GM12873 (cell line): ENCODE data around the gene EPAS1.

ENCODE experiments used
- TF ChIP-seq, protein P1 (sequence below): IDR thresholded peaks from 2 replicates; pipeline ENCODE4 v1.5.1; 2012; ENCODE audit warnings: low read depth, mild to moderate bottlenecking, moderate library complexity, low read length, control low read depth; ENCODE audit not compliant: insufficient read depth; ENCODE audit errors: missing control alignments

The EPAS1 gene

GRCh38 chr2:46410273-46411244 is 113.4 kb downstream of the EPAS1 start:
- TF ChIP-seq, protein P1, sequence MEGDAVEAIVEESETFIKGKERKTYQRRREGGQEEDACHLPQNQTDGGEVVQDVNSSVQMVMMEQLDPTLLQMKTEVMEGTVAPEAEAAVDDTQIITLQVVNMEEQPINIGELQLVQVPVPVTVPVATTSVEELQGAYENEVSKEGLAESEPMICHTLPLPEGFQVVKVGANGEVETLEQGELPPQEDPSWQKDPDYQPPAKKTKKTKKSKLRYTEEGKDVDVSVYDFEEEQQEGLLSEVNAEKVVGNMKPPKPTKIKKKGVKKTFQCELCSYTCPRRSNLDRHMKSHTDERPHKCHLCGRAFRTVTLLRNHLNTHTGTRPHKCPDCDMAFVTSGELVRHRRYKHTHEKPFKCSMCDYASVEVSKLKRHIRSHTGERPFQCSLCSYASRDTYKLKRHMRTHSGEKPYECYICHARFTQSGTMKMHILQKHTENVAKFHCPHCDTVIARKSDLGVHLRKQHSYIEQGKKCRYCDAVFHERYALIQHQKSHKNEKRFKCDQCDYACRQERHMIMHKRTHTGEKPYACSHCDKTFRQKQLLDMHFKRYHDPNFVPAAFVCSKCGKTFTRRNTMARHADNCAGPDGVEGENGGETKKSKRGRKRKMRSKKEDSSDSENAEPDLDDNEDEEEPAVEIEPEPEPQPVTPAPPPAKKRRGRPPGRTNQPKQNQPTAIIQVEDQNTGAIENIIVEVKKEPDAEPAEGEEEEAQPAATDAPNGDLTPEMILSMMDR: no peak

DNA sequence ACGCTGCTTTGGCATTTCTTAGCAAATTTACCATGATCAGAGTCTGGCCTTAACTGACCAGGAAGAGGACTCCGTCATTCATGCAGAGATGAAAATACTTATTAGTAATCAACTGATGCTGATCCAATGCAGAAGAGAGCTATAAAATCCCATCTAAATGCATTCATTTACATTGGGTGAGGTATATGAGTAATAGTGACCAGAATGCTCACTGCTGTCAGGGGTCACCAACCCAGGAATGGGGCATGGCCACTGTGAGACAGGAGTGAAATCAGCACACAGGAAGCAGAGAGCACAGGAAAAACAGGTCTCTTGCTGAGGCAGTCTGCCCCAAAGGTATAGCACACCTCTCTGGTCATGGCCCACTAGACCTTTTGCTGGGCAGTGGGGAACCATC is 114.0 kb downstream of the EPAS1 start:
- TF ChIP-seq, protein P1: no peak

GRCh38 chr2:46411985-46412384 is 114.8 kb downstream of the EPAS1 start:
- TF ChIP-seq, protein P1: no peak

- TF ChIP-seq, protein P1: no peak
These were observed 115.9 kb downstream of the EPAS1 start for GRCh38 chr2:46413111-46413510.

GRCh38 chr2:46413631-46414030 is 116.4 kb downstream of the EPAS1 start:
- TF ChIP-seq, protein P1: no peak

DNA sequence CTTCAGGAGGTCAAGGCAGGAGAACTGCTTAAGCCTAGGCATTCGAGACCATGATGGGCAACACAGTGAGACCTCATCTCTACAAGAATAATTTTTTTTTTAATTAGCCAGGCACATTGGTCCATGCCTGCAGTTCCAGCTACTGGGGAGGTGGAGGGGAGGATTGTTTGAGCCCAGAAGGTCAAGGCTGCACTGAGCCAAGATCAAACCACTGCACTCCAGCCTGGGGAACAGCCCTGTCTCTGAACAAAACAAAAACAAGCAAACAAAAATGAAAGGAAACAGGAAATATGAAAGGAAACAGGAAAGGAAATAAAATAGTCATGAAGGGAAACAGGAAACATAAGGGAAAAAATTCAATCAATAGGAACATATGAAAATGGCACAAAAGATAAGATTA is 117.5 kb downstream of the EPAS1 start:
- TF ChIP-seq, protein P1: no peak

- TF ChIP-seq, protein P1: no peak
These were observed 119.1 kb downstream of the EPAS1 start for GRCh38 chr2:46416280-46416679.
